Transverse colon (tissue), 4 donors: ENCODE results near the gene TRPM8.

Source experiments
- CTCF ChIP-seq, 5 experiments: fragments of 200-600 bp in 3 of 5; fragments of 450-650 bp in 2 of 5; sonication (generic) in 3 of 5; IDR thresholded peaks; 1 replicate in 2 of 5; 2 replicates in 3 of 5; pipeline ENCODE4 v1.5.1; 2016 to 2017; ENCODE audit warnings: antibody characterized with exemption in 5 of 5, inconsistent platforms in 3 of 5, mild to moderate bottlenecking in 2 of 5, moderate library complexity in 1 of 5
- EP300 ChIP-seq: sonication (generic); formaldehyde crosslinking; IDR thresholded peaks from one replicate; pipeline ENCODE4 v1.6.1; 2017; ENCODE audit warnings: antibody characterized with exemption, low read depth
- POLR2A ChIP-seq: fragments of 450-650 bp; IDR thresholded peaks from one replicate; pipeline ENCODE4 v1.6.1; 2016; ENCODE audit warnings: antibody characterized with exemption, mild to moderate bottlenecking, moderate library complexity
- POLR2AphosphoS5 ChIP-seq, 3 donors: sonication (generic); formaldehyde crosslinking; IDR thresholded peaks; one replicate each; pipeline ENCODE4 v1.6.1; 2016; ENCODE audit warnings: antibody characterized with exemption in 3 of 3

GRCh38 chr2:233974530-233975071 is 57.4 kb downstream of the TRPM8 start:
- TF ChIP-seq CTCF (IDR thresholded peaks at IDR 0.05): no peak
- TF ChIP-seq POLR2A: no peak
- TF ChIP-seq POLR2AphosphoS5 (IDR thresholded peaks at IDR 0.05): no peak
- no peak for TF ChIP-seq EP300
